HepG2 (cell line): Measurements from ENCODE around the gene CSNK1E. TPM values are rescaled to one million over a fixed set of nuclear protein-coding genes. Genes with fewer than 3 reads are reported as not detected.

Experiments used
- ATAC-seq: fragments of 200-7000 bp; cut with Tn5 transposase; 3 replicates; pipeline ENCODE4 v1.9.1; 2020; ENCODE audit warnings: mild to moderate bottlenecking, moderate library complexity
- BruUV-seq: library from RNA; stranded (reverse); fragments of 400-500 nt; replicated peaks from 2 replicates; lab custom pipeline; 2021; lab: Mats Ljungman, UMichigan
- CTCF ChIA-PET: fragments of 300-600 bp; formaldehyde crosslinking; extraction: SDS; loops from one replicate; lab custom pipeline; 2021; ENCODE audit warnings: low total read pairs, inconsistent platforms, low intra/inter-chr PET ratio; lab: Yijun Ruan, JAX
- POLR2A ChIA-PET: fragments of 350-600 bp; sonication (Branson Sonifier 250); formaldehyde crosslinking; loops from one replicate; lab custom pipeline; 2020; ENCODE audit warnings: antibody characterized with exemption, inconsistent platforms; lab: Yijun Ruan, JAX
- DNase-seq: peaks from one replicate; pipeline ENCODE4 v3.0.0-alpha.2; 2015; ENCODE audit warnings: low spot score
- FAIRE-seq: peaks from 3 replicates; lab custom pipeline; 2011; peaks lifted over from hg19 to GRCh38; lab: Jason Lieb, UNC
- H2AFZ ChIP-seq: one replicate; pipeline ENCODE4 v1.6.1; 2011; ENCODE audit warnings: low read length, inconsistent platforms
- H3K27ac ChIP-seq: fragments of 300-600 bp; 3 replicates; pipeline ENCODE4 v1.8.0; 2011; ENCODE audit warnings: mixed run types, mild to moderate bottlenecking, mixed read lengths, low read length, inconsistent platforms; ENCODE audit not compliant: insufficient read depth; ENCODE audit errors: extremely low read length
- H3K27me3 ChIP-seq, 2 experiments: fragments of 200-600 bp in 1 of 2; 2 replicates in 1 of 2; 3 replicates in 1 of 2; pipeline versions ENCODE4 v1.6.0 to v1.8.0; 2011; ENCODE audit warnings: low read length in 2 of 2, mild to moderate bottlenecking in 2 of 2, moderate library complexity in 2 of 2, inconsistent platforms in 1 of 2; ENCODE audit not compliant: insufficient read depth in 2 of 2, control insufficient read depth in 1 of 2
- H3K36me3 ChIP-seq, 2 experiments: fragments of 200-600 bp in 1 of 2; replicated peaks in 1 of 2; 2 replicates in 1 of 2; 3 replicates in 1 of 2; pipeline versions ENCODE4 v1.5.1 to v1.8.0; 2011; ENCODE audit warnings: low read length in 2 of 2, inconsistent platforms in 1 of 2; ENCODE audit not compliant: insufficient read depth in 2 of 2, control insufficient read depth in 1 of 2
- H3K4me1 ChIP-seq: 2 replicates; pipeline ENCODE4 v1.5.1; 2012; ENCODE audit warnings: low read length, inconsistent platforms; ENCODE audit not compliant: insufficient read depth
- H3K4me2 ChIP-seq: 2 replicates; pipeline ENCODE4 v1.6.0; 2011; ENCODE audit warnings: low read depth, low read length, inconsistent platforms
- H3K4me3 ChIP-seq, 3 experiments: fragments of 200-600 bp in 1 of 3; sonication (generic), shearing (Covaris generic) in 1 of 3; replicated peaks in 1 of 3; 2 replicates each; pipeline ENCODE4 v1.5.1; 2011 to 2016; ENCODE audit warnings: low read length in 3 of 3, inconsistent platforms in 2 of 3, low read depth in 2 of 3, mild to moderate bottlenecking in 2 of 3, control low read depth in 1 of 3, mixed read lengths in 1 of 3; ENCODE audit not compliant: insufficient read depth in 1 of 3
- H3K79me2 ChIP-seq: one replicate; pipeline ENCODE4 v1.6.1; 2011; ENCODE audit warnings: low read length, inconsistent platforms; ENCODE audit not compliant: insufficient read depth
- H3K9ac ChIP-seq: 2 replicates; pipeline ENCODE4 v1.6.0; 2011; ENCODE audit warnings: mild to moderate bottlenecking, low read depth, low read length, inconsistent platforms; ENCODE audit not compliant: insufficient read depth
- H3K9me3 ChIP-seq: 2 replicates; pipeline ENCODE4 v1.5.1; 2012; ENCODE audit warnings: mild to moderate bottlenecking, low read length
- H4K20me1 ChIP-seq: 2 replicates; pipeline ENCODE4 v1.6.0; 2011; ENCODE audit warnings: inconsistent platforms, mild to moderate bottlenecking, low read length, moderate library complexity; ENCODE audit not compliant: insufficient read depth
- ARHGAP35 ChIP-seq: sonication (generic); formaldehyde crosslinking; IDR thresholded peaks from 2 replicates; pipeline ENCODE4 v1.9.0; 2022; ENCODE audit warnings: mild to moderate bottlenecking, inconsistent platforms, moderate library complexity, missing genetic modification reagents, borderline replicate concordance
- ATM ChIP-seq: fragments of 450-650 bp; IDR thresholded peaks from 2 replicates; pipeline ENCODE4 v1.7.1; 2017; ENCODE audit warnings: mild to moderate bottlenecking, borderline replicate concordance
- CSRNP2 ChIP-seq: sonication (generic); formaldehyde crosslinking; conservative IDR thresholded peaks from 2 replicates; pipeline ENCODE4 v1.8.0; 2022; ENCODE audit warnings: low read depth, missing genetic modification reagents
- GABPB1 ChIP-seq: IDR thresholded peaks from 2 replicates; pipeline ENCODE4 v1.6.1; 2016; ENCODE audit warnings: mild to moderate bottlenecking, missing genetic modification reagents, moderate library complexity, missing compliant biosample characterization
- JDP2 ChIP-seq: sonication (generic); formaldehyde crosslinking; IDR thresholded peaks from 2 replicates; pipeline ENCODE4 v1.8.1; 2022; ENCODE audit warnings: missing genetic modification reagents, borderline replicate concordance
- PATZ1 ChIP-seq: sonication (generic); formaldehyde crosslinking; IDR thresholded peaks from 2 replicates; pipeline ENCODE4 v1.4.0; 2020; ENCODE audit warnings: missing genetic modification reagents
- RARA ChIP-seq: IDR thresholded peaks from 2 replicates; pipeline ENCODE4 v1.6.1; 2016; ENCODE audit warnings: missing genetic modification reagents, missing compliant biosample characterization
- SALL1 ChIP-seq: sonication (generic); formaldehyde crosslinking; IDR thresholded peaks from 2 replicates; pipeline ENCODE4 v1.8.0; 2022; ENCODE audit warnings: mild to moderate bottlenecking, missing genetic modification reagents
- SPEN ChIP-seq: sonication (generic); formaldehyde crosslinking; IDR thresholded peaks from 2 replicates; pipeline ENCODE4 v1.5.1; 2020; ENCODE audit warnings: low read depth, mild to moderate bottlenecking, missing genetic modification reagents
- SRSF1 ChIP-seq: fragments of 200-400 bp; formaldehyde crosslinking; optimal IDR thresholded peaks from 2 replicates; pipeline ENCODE3; 2017; ENCODE audit warnings: mild to moderate bottlenecking, low read depth, low read length, moderate library complexity
- TGIF2 ChIP-seq: IDR thresholded peaks from 2 replicates; pipeline ENCODE4 v1.6.1; 2016; ENCODE audit warnings: control low read depth, missing compliant biosample characterization
- ZBTB42 ChIP-seq: sonication (generic); formaldehyde crosslinking; IDR thresholded peaks from 2 replicates; pipeline ENCODE4 v1.5.0; 2020; ENCODE audit warnings: mild to moderate bottlenecking, missing genetic modification reagents
- ZNF510 ChIP-seq: sonication (generic); formaldehyde crosslinking; IDR thresholded peaks from 2 replicates; pipeline ENCODE4 v1.4.0; 2020; ENCODE audit warnings: low read depth, mild to moderate bottlenecking, missing genetic modification reagents
- ZNF558 ChIP-seq: sonication (generic); formaldehyde crosslinking; IDR thresholded peaks from 2 replicates; pipeline ENCODE4 v1.9.0; 2022; ENCODE audit warnings: mild to moderate bottlenecking, missing genetic modification reagents, borderline replicate concordance
- ZNF562 ChIP-seq: sonication (generic); formaldehyde crosslinking; IDR thresholded peaks from 2 replicates; pipeline ENCODE4 v1.8.0; 2022; ENCODE audit warnings: missing genetic modification reagents, borderline replicate concordance
- ZNF619 ChIP-seq: sonication (generic); formaldehyde crosslinking; IDR thresholded peaks from 2 replicates; pipeline ENCODE4 v1.4.0; 2020; ENCODE audit warnings: mild to moderate bottlenecking, missing genetic modification reagents
- ZNF747 ChIP-seq: sonication (generic); formaldehyde crosslinking; IDR thresholded peaks from 2 replicates; pipeline ENCODE4 v1.8.1; 2023; ENCODE audit warnings: missing genetic modification reagents, mild to moderate bottlenecking, borderline replicate concordance
- ZNF788 ChIP-seq: sonication (generic); formaldehyde crosslinking; IDR thresholded peaks from 2 replicates; pipeline ENCODE4 v1.5.0; 2020; ENCODE audit warnings: mild to moderate bottlenecking, missing genetic modification reagents, borderline replicate concordance
- WGBS: methylation state at CpG from one replicate; pipeline ENCODE4 v1.1.6; 2017; ENCODE audit warnings: low lambda C conversion rate; 5-methylcytosine and 5-hydroxymethylcytosine counted together
- in situ Hi-C: cut with HindIII; loops from 2 replicates; pipeline ENCODE4 v1.10.0; 2017; ENCODE audit warnings: low pct_unique_long_range_greater_than_20kb; ENCODE audit not compliant: extremely low pct_ligation_motif_present
- intact Hi-C: fragments of 100-400 bp; cut with micrococcal nuclease; formaldehyde crosslinking; loops from one replicate; pipeline ENCODE4 v1.10.0; 2022; ENCODE audit not compliant: unreplicated experiment
- polyA plus RNA-seq, 8 experiments: library from polyadenylated mRNA; depleted of rRNA in 3 of 8; stranded (reverse) in 7 of 8; unstranded in 1 of 8; fragments of >200 nt; fragmentation: Illumina TruSeq in 4 of 8; extraction: Trizol in 4 of 8; gene quantifications; 2 replicates each; pipeline versions ENCODE4 v1.2.1 to v1.2.3, GENCODE V29; 2011 to 2016; ENCODE audit warnings: low read depth in 4 of 8, missing spikeins in 1 of 8, mixed read lengths in 1 of 8; ENCODE audit not compliant: insufficient read depth in 1 of 8
- total RNA-seq, 5 experiments: library from RNA; depleted of rRNA; stranded (reverse); fragments of >200 nt; fragmentation: Illumina TruSeq; extraction: Trizol; gene quantifications; 2 replicates each; pipeline ENCODE4 v1.2.3, GENCODE V29; 2016; ENCODE audit warnings: low read depth in 1 of 5

Gene CSNK1E
- total and polyA plus RNA-seq, 2 of the 13 experiments (the other 11 are each of a cell fraction or from before 2014, with no cell fraction given) = 34.7 to 129 TPM

DNA sequence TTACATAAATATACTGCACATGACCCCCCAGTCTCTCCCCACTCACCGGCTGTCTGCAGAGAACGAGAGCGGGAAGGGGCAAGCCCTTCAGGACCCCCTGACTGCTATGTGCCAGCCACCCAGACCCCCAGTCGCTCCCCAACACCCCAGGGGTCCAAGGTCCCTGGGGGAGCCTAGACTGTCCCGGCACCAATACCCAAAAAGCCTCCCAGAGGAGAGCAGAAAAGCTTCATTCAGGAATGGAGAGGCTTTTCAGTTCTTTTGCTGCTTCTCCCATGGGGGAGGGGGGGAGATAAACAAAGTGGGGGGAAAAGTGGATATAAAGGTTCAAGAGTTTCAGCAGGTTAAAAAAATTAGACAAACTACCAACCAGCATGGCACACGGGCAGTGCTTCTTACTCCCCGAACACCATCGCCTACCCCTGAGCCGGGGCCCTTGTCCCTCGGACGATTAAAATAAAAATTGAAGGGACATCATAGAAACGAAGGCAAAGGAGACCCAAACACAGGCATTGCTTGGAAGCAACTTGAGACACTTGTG, 1.3 kb downstream of the CSNK1E start (continued):
- TF ChIP-seq ZNF747 (CRISPR knock-in tag) = no peak
- no peak for TF ChIP-seq ZNF619 (CRISPR knock-in tag)
- no peak for TF ChIP-seq JDP2

DNA sequence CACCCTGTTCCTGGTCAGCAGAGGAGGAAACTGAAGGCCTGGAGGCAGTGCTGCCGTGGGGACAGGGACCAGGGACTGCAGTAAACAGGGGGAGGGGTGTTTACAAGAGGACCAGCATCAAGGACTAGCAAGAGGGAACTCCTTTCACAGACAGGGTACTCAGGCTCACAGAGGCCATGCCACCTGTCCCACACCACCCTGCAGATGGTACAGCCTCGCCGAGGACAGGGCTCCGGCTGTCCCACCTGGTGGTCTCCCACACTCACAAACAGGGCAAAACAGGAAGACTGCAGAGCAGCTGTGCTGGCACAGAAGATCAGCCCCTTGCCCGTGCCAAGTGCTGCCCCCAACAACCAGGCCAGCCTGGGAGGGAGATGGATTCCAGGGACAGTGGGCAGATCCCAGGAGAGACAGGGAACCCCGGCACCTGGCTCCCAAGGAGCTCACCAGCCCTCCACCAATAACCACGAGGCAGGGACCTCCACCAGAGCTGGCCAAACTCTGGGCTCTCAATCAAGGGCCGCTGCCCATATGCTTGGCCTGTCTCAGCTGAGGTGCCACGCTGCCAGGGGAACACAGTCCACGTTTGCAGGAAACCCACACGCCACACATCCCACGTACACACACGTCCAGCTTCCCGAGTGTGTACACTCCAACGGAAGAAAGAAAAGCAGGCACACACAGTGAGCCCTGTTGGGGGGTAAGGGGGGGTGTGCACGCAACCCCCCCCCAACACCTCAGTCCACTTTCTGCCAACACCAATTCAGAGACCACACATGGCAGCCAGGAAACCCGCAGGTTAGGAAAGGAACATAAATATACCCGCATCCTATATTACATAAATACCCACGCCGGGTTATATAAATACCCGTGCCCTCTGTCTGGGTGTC, 2.1 kb downstream of the CSNK1E start:
- no peak for FAIRE-seq
- Histone ChIP-seq H3K79me2 (peaks cover 61% of the 10 kb centered on the region), H3K9me3 (no peaks in the 10 kb centered on the region), H4K20me1 (peaks cover 48% of the 10 kb centered on the region), H3K4me1 (peaks cover 78% of the 10 kb centered on the region), H3K4me3 (peak overlapping the region; percentile 64 to 86 (median 76)), H3K9ac (peak overlapping the region; percentile 89), H3K36me3 (peaks cover 9 to 24% of the 10 kb centered on the region in 2 experiments; a peak in 4 of 5 replicates), H3K4me2 (peak overlapping the region; percentile 77), H3K27me3 (no peaks in the 10 kb centered on the region; a peak in 1 of 5 replicates), H3K27ac (peak overlapping the region; percentile 89), H2AFZ (no peak overlapping the region)
- DNase-seq = no peak
- intact Hi-C loops = loop anchor here (5.0 kb wide), 1 partner anchor 37 kb away; no protein-coding TSS in a partner anchor
- peak; percentile 7; the same call in 2 of the 3 replicates for ATAC-seq
- POLR2A ChIA-PET = interaction anchor here (0.6 to 1.0 kb wide), 2 partner anchors 112 to 204 kb away, joined by 3 read pairs; no protein-coding TSS in a partner anchor
- in situ Hi-C loops = no loop called here
- CTCF ChIA-PET = no interaction called here
- no TSS peak for BruUV-seq
- 10% methylated on average over 8 of the region's 21 CpGs for WGBS
- TF ChIP-seq GABPB1 (CRISPR knock-in tag) (peak; percentile 24; the same call in 1 of the 2 replicates), TGIF2 (no peak), RARA (CRISPR knock-in tag) (peak; percentile 39), ZNF788 (CRISPR knock-in tag) (peak; percentile 47; the same call in 1 of the 2 replicates), SRSF1 (peak; percentile 86), ZNF562 (CRISPR knock-in tag) (no peak), ATM (no peak), SPEN (CRISPR knock-in tag) (peak; percentile 66; the same call in 1 of the 2 replicates), ZBTB42 (CRISPR knock-in tag) (no peak), ARHGAP35 (no peak), SALL1 (CRISPR knock-in tag) (0 out of 2 replicates have a peak, but pooled peaks have one; percentile 44), ZNF558 (CRISPR knock-in tag) (0 out of 2 replicates have a peak, but pooled peaks have one; percentile 34), ZNF510 (CRISPR knock-in tag) (no peak), CSRNP2 (no peak), PATZ1 (peak; percentile 60; the same call in 1 of the 2 replicates)
